ENCODE results near the gene SLCO1A2. TPM values are rescaled to one million over a fixed set of nuclear protein-coding genes. Genes with fewer than 3 reads are reported as not detected.
"Not testable (repeated sequence)": the region's sequence is repeated elsewhere in the genome, so short reads cannot be mapped to it uniquely, and the experiment has no call there.

SLCO1A2 gene
- total RNA-seq, 1 experiment from 2014 or later, result 10.3 TPM

GRCh38 chr12:21369141-21369980 is 34.6 kb upstream of the SLCO1A2 start:
- H3K56ac ChIP-seq (ENCODE audit: insufficient read length, low read depth, low read length), result no peak overlapping the region
- H3K27ac ChIP-seq (ENCODE audit: insufficient read length, low read depth, low read length), result no peak overlapping the region
- H2BK5ac ChIP-seq (ENCODE audit: insufficient read length, low read length), result no peak overlapping the region
- H4K8ac ChIP-seq (replicated peaks; ENCODE audit: insufficient read length, low read depth, low read length), result no peak overlapping the region
- no peak overlapping the region for H3K23ac ChIP-seq (ENCODE audit: insufficient read length, low read depth, low read length)
- no peaks in the 10 kb centered on the region for H4K20me1 ChIP-seq (ENCODE audit: control insufficient read depth, insufficient read depth, insufficient read length)
- Mint-ChIP-seq H3K27me3 (ENCODE audit: low read depth) (no peaks in the 10 kb centered on the region), H3K36me3 (ENCODE audit: insufficient read depth in 1 of 3, low read depth in 3 of 3) (peaks cover 3 to 9% (median 4%) of the 10 kb centered on the region in 3 experiments; a peak in 3 of 7 replicates), H3K4me3 (no peak overlapping the region), H3K27ac (peak overlapping the region in 1 of 3 experiments; percentile 7; a peak in 1 of 7 replicates), H3K9me3 (peaks cover 2 to 6% of the 10 kb centered on the region in 2 experiments; a peak in 3 of 5 replicates), H3K4me1 (peaks cover 7 to 8% of the 10 kb centered on the region in 2 experiments)
- no peak overlapping the region for H2AK5ac ChIP-seq (ENCODE audit: insufficient read length, low read length)
- no peaks in the 10 kb centered on the region for H3K79me1 ChIP-seq (ENCODE audit: insufficient read depth, low read depth, low read length, poor library complexity, severe bottlenecking)
- no peak overlapping the region for H2BK120ac ChIP-seq (ENCODE audit: low read depth, low read length, poor library complexity, severe bottlenecking)
- H3K4me1 ChIP-seq (ENCODE audit: insufficient read depth, low read length), result no peaks in the 10 kb centered on the region
- H4K91ac ChIP-seq (ENCODE audit: insufficient read length, low read depth, low read length), result no peak overlapping the region
- H2BK20ac ChIP-seq (ENCODE audit: low read depth, low read length, poor library complexity, severe bottlenecking), result no peak overlapping the region
- no peaks in the 10 kb centered on the region for H3K27me3 ChIP-seq (ENCODE audit: insufficient read depth, low read length)
- H3K14ac ChIP-seq (ENCODE audit: insufficient read depth, low read length), result no peak overlapping the region
- no peak overlapping the region for H3T11ph ChIP-seq (ENCODE audit: low read length)
- H2BK12ac ChIP-seq (ENCODE audit: insufficient read length, low read depth, low read length), result no peak overlapping the region
- H2BK15ac ChIP-seq (ENCODE audit: low read depth, low read length), result no peak overlapping the region
- H3K9ac ChIP-seq (ENCODE audit: extremely low read depth, insufficient read length, low read length), result no peak overlapping the region
- H3K4ac ChIP-seq (ENCODE audit: low read depth, low read length), result no peak overlapping the region
- no peaks in the 10 kb centered on the region for H3K79me2 ChIP-seq (ENCODE audit: insufficient read depth, low read length)
- DNase-seq, result no peak
- TF ChIP-seq CTCF (conservative IDR thresholded peaks at IDR 0.05), result no peak
- WGBS (ENCODE audit: extremely low coverage, insufficient read length, low lambda C conversion rate), result no CpG with 5 or more reads among the region's 4 CpGs
- no peaks in the 10 kb centered on the region for H3K9me3 ChIP-seq (ENCODE audit: control insufficient read depth, low read depth, low read length)
- H3K18ac ChIP-seq (ENCODE audit: insufficient read length, low read depth, low read length), result no peak overlapping the region
- no peaks in the 10 kb centered on the region for H3K23me2 ChIP-seq (ENCODE audit: insufficient read length, low read depth, low read length, poor library complexity, severe bottlenecking)
- H4K5ac ChIP-seq (ENCODE audit: insufficient read length, low read depth, low read length), result no peak overlapping the region
- H3K4me2 ChIP-seq (ENCODE audit: insufficient read depth, insufficient read length, low read length), result no peak overlapping the region
- H2AFZ ChIP-seq (ENCODE audit: low read length), result no peak overlapping the region

GRCh38 chr12:21360632-21361031 is 25.9 kb upstream of the SLCO1A2 start:
- not testable (repeated sequence) for H4K8ac ChIP-seq (replicated peaks; ENCODE audit: insufficient read length, low read depth, low read length); H3K4me2 ChIP-seq (ENCODE audit: insufficient read depth, insufficient read length, low read length); H3K27ac Mint-ChIP-seq; H3K27me3 Mint-ChIP-seq (ENCODE audit: low read depth); H3K9ac ChIP-seq (ENCODE audit: extremely low read depth, insufficient read length, low read length); H4K5ac ChIP-seq (ENCODE audit: insufficient read length, low read depth, low read length); H3K56ac ChIP-seq (ENCODE audit: insufficient read length, low read depth, low read length); H3K27ac ChIP-seq (ENCODE audit: insufficient read length, low read depth, low read length); H3K23ac ChIP-seq (ENCODE audit: insufficient read length, low read depth, low read length); H2BK12ac ChIP-seq (ENCODE audit: insufficient read length, low read depth, low read length); H3K4me3 Mint-ChIP-seq; H2BK15ac ChIP-seq (ENCODE audit: low read depth, low read length); H2AK5ac ChIP-seq (ENCODE audit: insufficient read length, low read length); H3K4ac ChIP-seq (ENCODE audit: low read depth, low read length); H3K79me2 ChIP-seq (ENCODE audit: insufficient read depth, low read length); H2BK120ac ChIP-seq (ENCODE audit: low read depth, low read length, poor library complexity, severe bottlenecking); H3K23me2 ChIP-seq (ENCODE audit: insufficient read length, low read depth, low read length, poor library complexity, severe bottlenecking); H3K9me3 ChIP-seq (ENCODE audit: control insufficient read depth, low read depth, low read length); H3K27me3 ChIP-seq (ENCODE audit: insufficient read depth, low read length); H2BK20ac ChIP-seq (ENCODE audit: low read depth, low read length, poor library complexity, severe bottlenecking); H2BK5ac ChIP-seq (ENCODE audit: insufficient read length, low read length); H4K91ac ChIP-seq (ENCODE audit: insufficient read length, low read depth, low read length); H3K79me1 ChIP-seq (ENCODE audit: insufficient read depth, low read depth, low read length, poor library complexity, severe bottlenecking); H3K14ac ChIP-seq (ENCODE audit: insufficient read depth, low read length); H4K20me1 ChIP-seq (ENCODE audit: control insufficient read depth, insufficient read depth, insufficient read length); H2AFZ ChIP-seq (ENCODE audit: low read length); H3K4me1 ChIP-seq (ENCODE audit: insufficient read depth, low read length); DNase-seq; H3K18ac ChIP-seq (ENCODE audit: insufficient read length, low read depth, low read length); H3T11ph ChIP-seq (ENCODE audit: low read length)
- WGBS (ENCODE audit: extremely low coverage, insufficient read length, low lambda C conversion rate), result no CpG with 5 or more reads among the region's 10 CpGs
- peaks cover 14 to 20% of the 10 kb centered on the region in 2 experiments for H3K9me3 Mint-ChIP-seq
- H3K36me3 Mint-ChIP-seq (ENCODE audit: insufficient read depth in 1 of 3, low read depth in 3 of 3), result peaks cover 4 to 21% (median 20%) of the 10 kb centered on the region in 3 experiments
- H3K4me1 Mint-ChIP-seq, result peaks cover 8 to 12% of the 10 kb centered on the region in 2 experiments

Data from H9 (cell line).